CD8-positive, alpha-beta memory T cell (primary cell): ENCODE results near the gene SMARCA2. TPM values are rescaled to one million over a fixed set of nuclear protein-coding genes. Genes with fewer than 3 reads are reported as not detected.

Source experiments
- CTCF ChIA-PET: fragments of 350-600 bp; sonication (Branson Sonifier 250); formaldehyde crosslinking; loops from one replicate; lab custom pipeline; 2021; ENCODE audit warnings: antibody characterized with exemption; lab: Charles Lee
- POLR2A ChIA-PET: fragments of 350-600 bp; sonication (Branson Sonifier 250); formaldehyde crosslinking; loops from one replicate; lab custom pipeline; 2021; ENCODE audit warnings: antibody characterized with exemption; lab: Charles Lee
- DNase-seq, 5 donors: peaks; one replicate each; pipeline versions ENCODE4 v3.0.0 to v3.0.0-alpha.2; 2020 to 2022; ENCODE audit warnings: mixed read lengths in 1 of 5
- H3K27ac ChIP-seq: one replicate; pipeline ENCODE4 v1.7.0; 2013; ENCODE audit warnings: low read depth, mild to moderate bottlenecking, low read length, moderate library complexity
- H3K27me3 ChIP-seq: 2 replicates; pipeline ENCODE4 v1.7.0; 2013; ENCODE audit warnings: low read length, mild to moderate bottlenecking; ENCODE audit not compliant: insufficient read depth, poor library complexity, severe bottlenecking
- H3K36me3 ChIP-seq: 2 replicates; pipeline ENCODE4 v1.7.0; 2013; ENCODE audit warnings: mild to moderate bottlenecking, low read length, moderate library complexity; ENCODE audit not compliant: insufficient read depth
- H3K4me1 ChIP-seq: 2 replicates; pipeline ENCODE4 v1.7.0; 2013; ENCODE audit warnings: mild to moderate bottlenecking, low read length, moderate library complexity; ENCODE audit not compliant: insufficient read depth
- H3K4me3 ChIP-seq: 2 replicates; pipeline ENCODE4 v1.7.0; 2013; ENCODE audit warnings: mild to moderate bottlenecking, low read length
- H3K9me3 ChIP-seq: 2 replicates; pipeline ENCODE4 v1.7.0; 2013; ENCODE audit warnings: mild to moderate bottlenecking, low read length
- H3K27ac Mint-ChIP-seq, 8 donors: one replicate each; pipeline ENCODE4 v1.8.0; 2020 to 2021; ENCODE audit warnings: mixed read lengths in 8 of 8, mild to moderate bottlenecking in 6 of 8, inconsistent platforms in 3 of 8, moderate library complexity in 3 of 8
- H3K27me3 Mint-ChIP-seq, 2 donors: one replicate each; pipeline ENCODE4 v1.8.0; 2020 to 2021; ENCODE audit warnings: mixed read lengths in 2 of 2, mild to moderate bottlenecking in 1 of 2, moderate library complexity in 1 of 2
- H3K36me3 Mint-ChIP-seq, 3 donors: one replicate each; pipeline ENCODE4 v1.8.0; 2020 to 2021; ENCODE audit warnings: mixed read lengths in 3 of 3, inconsistent platforms in 1 of 3, mild to moderate bottlenecking in 1 of 3
- H3K4me1 Mint-ChIP-seq, 3 donors: one replicate each; pipeline ENCODE4 v1.8.0; 2020 to 2021; ENCODE audit warnings: mixed read lengths in 3 of 3, inconsistent platforms in 1 of 3, mild to moderate bottlenecking in 1 of 3
- H3K4me3 Mint-ChIP-seq, 7 donors: one replicate each; pipeline ENCODE4 v1.8.0; 2020 to 2021; ENCODE audit warnings: mixed read lengths in 7 of 7, mild to moderate bottlenecking in 6 of 7, moderate library complexity in 4 of 7, inconsistent platforms in 2 of 7
- H3K9me3 Mint-ChIP-seq, 5 donors: one replicate each; pipeline ENCODE4 v1.8.0; 2020 to 2022; ENCODE audit warnings: mixed read lengths in 5 of 5, mild to moderate bottlenecking in 3 of 5, moderate library complexity in 2 of 5, inconsistent platforms in 1 of 5
- polyA plus RNA-seq: library from polyadenylated mRNA; unstranded; fragments of 300-500 nt; fragmentation: Illumina TruSeq; gene quantifications from one replicate; pipeline ENCODE4 v1.2.3, GENCODE V29; 2021
- total RNA-seq, 2 experiments: library from RNA; stranded (reverse); gene quantifications; one replicate each; pipeline ENCODE4 v1.2.3, GENCODE V29; 2021

SMARCA2 gene
- total and polyA plus RNA-seq, 3 experiments from 2014 or later = 56.7 to 156 (median 145) TPM

DNA sequence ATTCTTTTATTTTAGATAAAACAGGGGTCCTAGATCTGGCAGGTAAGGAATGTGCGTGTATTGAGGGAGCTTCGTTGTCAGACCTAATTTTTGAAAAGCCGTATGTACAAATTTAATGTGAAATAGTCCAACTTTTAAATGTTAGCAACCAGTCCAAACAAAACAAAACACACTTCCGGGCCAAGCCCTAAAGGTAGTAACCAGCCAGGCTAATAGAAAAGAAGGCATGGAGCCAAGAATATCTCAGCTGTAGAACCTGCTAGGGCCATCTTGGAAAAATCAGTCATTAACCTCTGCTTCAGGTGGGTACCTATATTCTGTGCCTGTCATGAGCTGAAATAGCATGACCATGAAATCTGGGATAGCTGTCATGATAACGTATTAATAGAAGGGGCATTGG lies 71.0 kb downstream of the SMARCA2 start:
- Histone ChIP-seq H3K27ac (no peak overlapping the region), H3K4me1 (no peaks in the 10 kb centered on the region), H3K9me3 (no peaks in the 10 kb centered on the region), H3K27me3 (no peaks in the 10 kb centered on the region), H3K4me3 (no peak overlapping the region), H3K36me3 (peaks cover 46% of the 10 kb centered on the region)
- peaks cover 1 to 94% (median 27%) of the 10 kb centered on the region in 3 donors for H3K36me3 Mint-ChIP-seq
- no peak overlapping the region for H3K4me3 Mint-ChIP-seq
- CTCF ChIA-PET = interaction anchor here (0.6 to 1.8 kb wide), 2 partner anchors 16 to 72 kb away, joined by 3 to 6 read pairs; no protein-coding TSS in a partner anchor
- H3K27me3 Mint-ChIP-seq = no peaks in the 10 kb centered on the region
- H3K27ac Mint-ChIP-seq = peak overlapping the region in 4 of 8 donors; percentile 37 to 64 (median 50)
- H3K4me1 Mint-ChIP-seq = peaks cover 14 to 34% (median 27%) of the 10 kb centered on the region in 3 donors
- H3K9me3 Mint-ChIP-seq = no peaks in the 10 kb centered on the region
- POLR2A ChIA-PET = no interaction called here
- no peak for DNase-seq

DNA sequence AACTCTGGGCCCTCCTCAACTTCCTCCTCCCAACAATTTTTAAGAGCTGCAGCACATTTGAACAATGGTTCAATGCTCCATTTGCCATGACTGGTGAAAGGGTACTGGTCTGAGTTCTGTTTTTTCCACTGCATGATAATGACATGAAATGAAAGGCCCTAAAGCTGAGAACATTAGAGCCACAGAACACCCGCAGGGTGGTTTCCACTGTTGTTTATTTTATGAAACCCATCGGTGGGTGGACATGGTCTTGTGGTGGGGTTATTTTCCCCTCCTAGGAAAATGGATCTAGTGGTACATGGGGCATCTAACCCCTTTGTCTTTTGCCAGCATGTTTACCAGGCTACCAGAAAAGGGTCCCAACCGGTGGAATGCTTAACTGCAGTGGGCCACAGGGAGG lies 71.8 kb downstream of the SMARCA2 start:
- Histone ChIP-seq H3K27me3 (no peaks in the 10 kb centered on the region), H3K9me3 (no peaks in the 10 kb centered on the region), H3K4me3 (no peak overlapping the region), H3K4me1 (no peaks in the 10 kb centered on the region), H3K27ac (no peak overlapping the region), H3K36me3 (peaks cover 39% of the 10 kb centered on the region)
- ChIA-PET CTCF (interaction anchor here (0.7 to 1.8 kb wide), 13 partner anchors 14 to 359 kb away, joined by 3 to 6 read pairs (median 3); partner anchors contain the start of gene SMARCA2), POLR2A (no interaction called here)
- DNase-seq = no peak
- Mint-ChIP-seq H3K9me3 (no peaks in the 10 kb centered on the region), H3K4me1 (peaks cover 15 to 31% (median 27%) of the 10 kb centered on the region in 3 donors), H3K4me3 (peak overlapping the region in 1 of 7 donors; percentile 24), H3K27me3 (no peaks in the 10 kb centered on the region), H3K36me3 (peaks cover 3 to 94% (median 35%) of the 10 kb centered on the region in 3 donors), H3K27ac (peak overlapping the region in 3 of 8 donors; percentile 4 to 64 (median 39))

DNA sequence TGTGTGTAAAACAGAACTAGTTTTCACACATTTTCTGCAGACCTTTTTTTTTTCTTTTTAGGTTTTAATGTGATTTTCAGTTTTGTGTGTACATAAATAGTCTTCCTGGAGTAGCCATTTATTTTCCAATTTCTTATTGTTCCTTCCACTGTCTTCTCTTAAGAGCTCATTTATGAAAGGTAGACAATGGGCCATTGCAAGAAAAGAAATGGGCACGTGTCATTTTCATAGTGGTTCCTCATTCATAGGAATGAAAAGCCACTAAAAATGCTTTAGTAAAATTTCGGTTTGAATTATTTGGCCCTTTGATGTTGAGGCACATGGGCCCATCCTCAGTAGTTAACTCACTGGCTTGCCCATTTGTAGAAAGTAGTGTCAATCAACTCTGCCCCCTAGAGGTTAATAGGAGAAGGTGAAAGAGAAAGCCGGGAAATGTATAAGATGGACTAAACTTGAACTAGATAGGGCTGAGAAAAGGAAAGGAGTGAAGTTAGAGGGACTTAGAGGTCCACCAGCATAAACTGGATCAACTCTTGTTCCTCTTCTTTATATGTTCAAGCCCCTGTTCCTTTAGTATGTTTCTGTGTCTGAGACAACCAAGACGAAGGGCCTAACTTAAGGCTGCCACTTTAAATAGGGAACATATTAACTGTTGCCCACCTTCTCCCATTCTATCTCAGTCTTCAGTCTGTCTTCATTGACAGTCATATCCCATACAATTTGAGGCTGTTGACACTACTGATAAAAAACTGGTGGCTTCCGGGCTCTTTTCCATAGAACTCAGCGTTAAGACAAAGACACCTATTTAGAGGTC lies 72.6 kb downstream of the SMARCA2 start:
- peak in 2 of 5 donors; percentile 50 to 52 for DNase-seq

DNA sequence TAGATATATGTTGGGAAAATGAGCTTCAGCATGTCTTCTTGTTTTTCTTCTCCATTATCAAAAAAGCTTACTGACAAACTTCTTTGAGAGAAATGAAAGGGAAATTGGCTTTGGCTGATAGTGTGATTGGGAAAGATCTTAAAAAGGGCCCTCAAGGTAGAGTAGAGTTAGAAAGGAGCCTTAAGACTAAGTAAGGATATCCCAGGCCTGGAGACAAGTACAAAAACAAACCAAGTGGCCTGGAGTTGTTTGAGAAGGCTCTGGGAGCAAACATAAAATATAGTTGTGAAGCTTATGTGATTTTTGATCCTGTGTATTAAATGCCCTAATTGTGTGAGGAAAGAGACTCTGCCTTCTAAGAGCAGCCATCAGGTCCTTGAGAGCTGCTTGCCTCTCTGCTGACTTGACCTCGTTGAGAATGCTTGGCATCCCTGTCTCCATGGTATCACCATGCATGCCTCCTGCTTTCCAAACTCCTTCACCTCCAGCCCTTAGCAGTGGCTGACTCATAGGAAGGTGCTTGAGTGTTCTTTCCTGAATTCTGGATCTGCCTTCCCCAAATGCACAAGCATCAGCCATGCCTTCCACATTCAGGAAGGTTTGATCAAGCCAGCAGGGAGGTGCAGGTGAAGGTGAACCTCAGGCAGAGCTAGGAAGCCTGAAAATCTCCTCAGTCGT lies 78.9 kb downstream of the SMARCA2 start:
- peaks cover 5 to 89% (median 41%) of the 10 kb centered on the region in 3 donors for H3K36me3 Mint-ChIP-seq
- ChIA-PET CTCF (interaction anchor here (0.7 kb wide), 1 partner anchor 66 kb away, joined by 3 read pairs; no protein-coding TSS in a partner anchor), POLR2A (no interaction called here)
- H3K9me3 Mint-ChIP-seq = no peaks in the 10 kb centered on the region
- Histone ChIP-seq H3K27me3 (no peaks in the 10 kb centered on the region), H3K9me3 (no peaks in the 10 kb centered on the region), H3K27ac (no peak overlapping the region), H3K36me3 (peaks cover 31% of the 10 kb centered on the region), H3K4me3 (no peak overlapping the region), H3K4me1 (no peaks in the 10 kb centered on the region)
- H3K4me1 Mint-ChIP-seq = peaks cover 16 to 22% (median 20%) of the 10 kb centered on the region in 3 donors
- no peak overlapping the region for H3K4me3 Mint-ChIP-seq
- no peaks in the 10 kb centered on the region for H3K27me3 Mint-ChIP-seq
- peak overlapping the region in 4 of 8 donors; percentile 33 to 72 (median 52) for H3K27ac Mint-ChIP-seq
- DNase-seq = no peak

More for the DNA sequence above, 72.6 kb downstream of the SMARCA2 start:
- H3K36me3 ChIP-seq = peaks cover 33% of the 10 kb centered on the region
- no peak overlapping the region for H3K27ac ChIP-seq
- CTCF ChIA-PET = interaction anchor here (0.7 to 1.8 kb wide), 13 partner anchors 13 to 360 kb away, joined by 3 to 6 read pairs (median 3); partner anchors contain the start of gene SMARCA2
- peaks cover 3 to 94% (median 35%) of the 10 kb centered on the region in 3 donors for H3K36me3 Mint-ChIP-seq
- POLR2A ChIA-PET = no interaction called here
- H3K27me3 Mint-ChIP-seq = no peaks in the 10 kb centered on the region
- no peaks in the 10 kb centered on the region for H3K9me3 ChIP-seq
- no peak overlapping the region for H3K4me3 ChIP-seq
- H3K9me3 Mint-ChIP-seq = no peaks in the 10 kb centered on the region
- peaks cover 15 to 26% (median 24%) of the 10 kb centered on the region in 3 donors for H3K4me1 Mint-ChIP-seq
- no peak overlapping the region for H3K4me3 Mint-ChIP-seq
- H3K27ac Mint-ChIP-seq = peak overlapping the region in 6 of 8 donors; percentile 2 to 62 (median 12)
- H3K4me1 ChIP-seq = no peaks in the 10 kb centered on the region
- no peaks in the 10 kb centered on the region for H3K27me3 ChIP-seq

DNA sequence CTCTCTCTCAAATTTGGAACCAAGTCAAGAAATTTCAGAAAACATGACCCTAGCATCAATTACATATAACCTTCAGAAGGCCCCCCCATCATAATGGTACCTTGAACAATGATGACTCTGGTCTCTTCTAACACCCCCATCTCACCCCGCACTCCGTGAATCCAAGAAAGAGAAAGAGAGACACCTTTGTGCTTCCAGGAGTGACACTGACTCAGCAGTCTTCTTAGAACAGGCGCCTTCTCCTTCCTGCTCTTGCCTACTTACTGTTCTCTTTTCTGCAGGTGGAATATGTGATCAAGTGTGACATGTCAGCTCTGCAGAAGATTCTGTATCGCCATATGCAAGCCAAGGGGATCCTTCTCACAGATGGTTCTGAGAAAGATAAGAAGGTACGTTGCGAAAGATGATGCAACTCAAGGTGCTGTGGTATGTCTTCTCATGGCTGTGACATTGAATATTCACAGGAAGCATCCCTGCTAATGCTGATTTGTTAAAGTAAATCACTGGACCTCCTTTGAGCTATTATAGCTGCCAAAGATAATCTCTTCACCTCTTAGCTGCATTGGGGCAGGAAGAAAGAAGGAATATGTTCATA lies 81.3 kb downstream of the SMARCA2 start:
- no peak overlapping the region for H3K27ac ChIP-seq
- ChIA-PET CTCF (no interaction called here), POLR2A (no interaction called here)
- H3K9me3 ChIP-seq = no peaks in the 10 kb centered on the region
- peaks cover 35% of the 10 kb centered on the region for H3K36me3 ChIP-seq
- H3K36me3 Mint-ChIP-seq = peaks cover 12 to 89% (median 43%) of the 10 kb centered on the region in 3 donors
- H3K9me3 Mint-ChIP-seq = no peaks in the 10 kb centered on the region
- no peaks in the 10 kb centered on the region for H3K4me1 ChIP-seq
- peak overlapping the region in 4 of 8 donors; percentile 1 to 39 (median 8) for H3K27ac Mint-ChIP-seq
- H3K27me3 Mint-ChIP-seq = no peaks in the 10 kb centered on the region
- no peak overlapping the region for H3K4me3 ChIP-seq
- no peak overlapping the region for H3K4me3 Mint-ChIP-seq
- peaks cover 5 to 19% (median 11%) of the 10 kb centered on the region in 3 donors for H3K4me1 Mint-ChIP-seq
- no peak for DNase-seq
- no peaks in the 10 kb centered on the region for H3K27me3 ChIP-seq

DNA sequence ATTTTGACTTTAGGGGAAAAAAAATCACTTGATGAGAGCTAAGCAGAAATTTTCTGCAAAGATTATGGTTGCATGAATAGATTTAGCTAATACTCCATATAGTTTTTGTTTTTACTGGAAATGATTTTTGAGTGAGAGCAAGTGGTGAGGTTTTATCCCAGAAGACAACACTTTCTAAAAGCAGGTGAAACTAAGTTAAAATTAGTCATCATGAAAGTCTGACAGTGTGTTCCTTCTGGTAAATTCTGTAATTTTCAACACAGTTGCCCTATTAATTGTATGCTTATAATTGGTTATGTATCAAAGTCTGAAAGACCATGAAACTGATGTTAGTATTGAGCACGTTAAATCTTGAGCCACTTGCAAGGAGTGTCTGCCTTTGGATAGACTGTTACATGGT lies 91.5 kb downstream of the SMARCA2 start:
- no peak overlapping the region for H3K4me3 ChIP-seq
- no peaks in the 10 kb centered on the region for H3K27me3 ChIP-seq
- Mint-ChIP-seq H3K4me1 (peaks cover 0 to 4% (median 0%) of the 10 kb centered on the region in 3 donors), H3K27me3 (no peaks in the 10 kb centered on the region), H3K4me3 (no peak overlapping the region), H3K27ac (peak overlapping the region in 1 of 8 donors; percentile 22), H3K9me3 (no peaks in the 10 kb centered on the region), H3K36me3 (peaks cover 0 to 89% (median 23%) of the 10 kb centered on the region in 3 donors)
- DNase-seq = no peak
- H3K4me1 ChIP-seq = no peaks in the 10 kb centered on the region
- peaks cover 38% of the 10 kb centered on the region for H3K36me3 ChIP-seq
- H3K27ac ChIP-seq = no peak overlapping the region
- CTCF ChIA-PET = no interaction called here
- POLR2A ChIA-PET = no interaction called here
- no peaks in the 10 kb centered on the region for H3K9me3 ChIP-seq

DNA sequence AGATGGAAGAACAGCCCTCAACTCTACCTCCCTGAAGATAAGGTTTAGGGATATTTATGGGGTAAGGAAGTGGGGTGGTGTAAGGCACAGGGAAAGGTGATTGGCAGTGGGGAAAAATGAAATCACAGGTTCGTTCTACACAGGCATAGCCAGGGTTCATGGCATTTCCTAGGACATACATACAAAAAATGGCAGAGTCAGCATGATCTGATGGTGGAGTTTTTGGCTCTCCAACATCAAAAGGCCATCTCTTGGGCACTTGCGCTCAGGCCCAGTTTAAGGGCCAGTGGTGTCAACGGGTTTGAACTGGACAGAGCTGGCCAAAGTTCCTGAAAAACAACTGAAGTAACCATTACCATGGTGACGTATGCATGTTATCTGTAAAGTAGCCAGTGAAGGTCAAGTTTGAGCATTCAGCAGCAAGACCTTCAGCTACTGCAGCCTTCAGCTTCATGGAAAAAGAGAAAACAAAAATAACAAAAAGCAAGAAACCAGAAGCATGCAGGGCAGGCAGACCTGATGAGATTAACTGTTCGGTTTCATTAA lies 92.8 kb downstream of the SMARCA2 start:
- no peaks in the 10 kb centered on the region for H3K27me3 Mint-ChIP-seq
- H3K4me1 Mint-ChIP-seq = peaks cover 0 to 4% (median 3%) of the 10 kb centered on the region in 3 donors
- H3K9me3 Mint-ChIP-seq = no peaks in the 10 kb centered on the region
- Histone ChIP-seq H3K4me1 (no peaks in the 10 kb centered on the region), H3K4me3 (no peak overlapping the region), H3K36me3 (peaks cover 42% of the 10 kb centered on the region), H3K27me3 (no peaks in the 10 kb centered on the region), H3K27ac (no peak overlapping the region), H3K9me3 (no peaks in the 10 kb centered on the region)
- peak overlapping the region in 3 of 8 donors; percentile 42 to 86 (median 55) for H3K27ac Mint-ChIP-seq
- DNase-seq = no peak
- H3K36me3 Mint-ChIP-seq = peaks cover 3 to 89% (median 23%) of the 10 kb centered on the region in 3 donors
- ChIA-PET CTCF (interaction anchor here (0.7 kb wide), 1 partner anchor 21 kb away, joined by 3 read pairs; no protein-coding TSS in a partner anchor), POLR2A (no interaction called here)
- no peak overlapping the region for H3K4me3 Mint-ChIP-seq
